Kidney epithelial cell (primary cell): ENCODE data around the gene JMJD1C. TPM values are rescaled to one million over a fixed set of nuclear protein-coding genes. Genes with fewer than 3 reads are reported as not detected.

Source experiments
- DNase-seq: peaks from one replicate; pipeline ENCODE4 v3.0.0-alpha.2; 2010; ENCODE audit warnings: low read depth
- H3K27me3 ChIP-seq: 2 replicates; pipeline ENCODE4 v1.6.0; 2011; ENCODE audit warnings: low read length; ENCODE audit not compliant: control insufficient read depth, insufficient read depth
- H3K36me3 ChIP-seq: 2 replicates; pipeline ENCODE4 v1.5.1; 2011; ENCODE audit warnings: low read length; ENCODE audit not compliant: control insufficient read depth, insufficient read depth
- H3K4me3 ChIP-seq: 2 replicates; pipeline ENCODE4 v1.5.1; 2011; ENCODE audit warnings: low read depth, mild to moderate bottlenecking, control low read depth, low read length
- total RNA-seq: library from RNA; depleted of rRNA; stranded (reverse); fragments of >200 nt; gene quantifications from 2 replicates; pipeline ENCODE4 v1.2.3, GENCODE V29; 2015
- TF ChIP-seq, protein P1 (sequence below): IDR thresholded peaks from 2 replicates; pipeline ENCODE4 v1.5.1; 2011; ENCODE audit warnings: mild to moderate bottlenecking, moderate library complexity, low read length, control low read depth, inconsistent platforms; ENCODE audit not compliant: insufficient read depth, poor library complexity, severe bottlenecking

Gene JMJD1C
- total RNA-seq, 1 donor from 2014 or later = 90.3 TPM

DNA sequence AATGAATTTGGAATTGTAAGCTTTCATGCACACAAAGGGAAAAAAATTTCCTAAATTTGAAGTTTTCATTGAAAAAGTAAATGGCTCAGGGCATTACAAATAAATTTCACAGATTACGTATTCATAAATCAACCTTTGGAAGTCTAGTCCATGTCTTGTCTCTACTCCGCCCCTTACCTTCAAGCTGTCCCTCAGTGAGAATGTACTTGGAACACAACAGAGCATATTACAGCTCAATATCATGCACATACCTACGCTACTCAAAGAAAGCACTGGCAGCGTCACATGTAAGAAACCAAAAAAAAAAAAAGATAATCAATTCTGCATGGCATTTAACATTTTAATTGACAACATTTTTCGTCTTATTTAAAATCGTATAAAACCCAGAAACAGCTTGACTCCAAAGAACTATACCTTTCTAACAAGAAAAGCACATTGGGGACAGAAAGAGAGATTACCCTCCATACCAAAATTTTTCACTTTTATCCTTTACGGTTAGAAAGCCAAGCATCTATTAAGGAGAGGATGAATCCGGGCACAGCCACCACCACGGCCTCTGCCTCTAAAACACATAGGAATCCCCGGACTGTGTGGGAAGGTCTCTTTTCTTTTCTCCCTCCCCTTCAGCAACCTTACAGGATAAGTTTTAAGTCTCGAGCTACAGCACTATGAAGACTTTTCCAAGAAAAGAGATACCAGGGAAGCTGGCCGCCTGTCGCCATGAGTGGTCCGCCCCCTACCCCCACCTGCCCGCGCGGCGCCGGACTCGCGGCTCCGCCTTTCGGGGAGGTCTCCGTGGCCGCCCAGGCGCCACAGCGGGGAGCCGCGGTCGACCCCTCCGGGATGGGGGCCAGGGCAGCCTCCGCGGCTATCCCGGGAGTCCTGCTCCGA lies 1.1 kb downstream of the JMJD1C start:
- TF ChIP-seq, protein P1, sequence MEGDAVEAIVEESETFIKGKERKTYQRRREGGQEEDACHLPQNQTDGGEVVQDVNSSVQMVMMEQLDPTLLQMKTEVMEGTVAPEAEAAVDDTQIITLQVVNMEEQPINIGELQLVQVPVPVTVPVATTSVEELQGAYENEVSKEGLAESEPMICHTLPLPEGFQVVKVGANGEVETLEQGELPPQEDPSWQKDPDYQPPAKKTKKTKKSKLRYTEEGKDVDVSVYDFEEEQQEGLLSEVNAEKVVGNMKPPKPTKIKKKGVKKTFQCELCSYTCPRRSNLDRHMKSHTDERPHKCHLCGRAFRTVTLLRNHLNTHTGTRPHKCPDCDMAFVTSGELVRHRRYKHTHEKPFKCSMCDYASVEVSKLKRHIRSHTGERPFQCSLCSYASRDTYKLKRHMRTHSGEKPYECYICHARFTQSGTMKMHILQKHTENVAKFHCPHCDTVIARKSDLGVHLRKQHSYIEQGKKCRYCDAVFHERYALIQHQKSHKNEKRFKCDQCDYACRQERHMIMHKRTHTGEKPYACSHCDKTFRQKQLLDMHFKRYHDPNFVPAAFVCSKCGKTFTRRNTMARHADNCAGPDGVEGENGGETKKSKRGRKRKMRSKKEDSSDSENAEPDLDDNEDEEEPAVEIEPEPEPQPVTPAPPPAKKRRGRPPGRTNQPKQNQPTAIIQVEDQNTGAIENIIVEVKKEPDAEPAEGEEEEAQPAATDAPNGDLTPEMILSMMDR = no peak
- peak overlapping the region; percentile 99 for H3K4me3 ChIP-seq
- no peaks in the 10 kb centered on the region for H3K27me3 ChIP-seq
- no peak for DNase-seq
- H3K36me3 ChIP-seq = no peaks in the 10 kb centered on the region

DNA sequence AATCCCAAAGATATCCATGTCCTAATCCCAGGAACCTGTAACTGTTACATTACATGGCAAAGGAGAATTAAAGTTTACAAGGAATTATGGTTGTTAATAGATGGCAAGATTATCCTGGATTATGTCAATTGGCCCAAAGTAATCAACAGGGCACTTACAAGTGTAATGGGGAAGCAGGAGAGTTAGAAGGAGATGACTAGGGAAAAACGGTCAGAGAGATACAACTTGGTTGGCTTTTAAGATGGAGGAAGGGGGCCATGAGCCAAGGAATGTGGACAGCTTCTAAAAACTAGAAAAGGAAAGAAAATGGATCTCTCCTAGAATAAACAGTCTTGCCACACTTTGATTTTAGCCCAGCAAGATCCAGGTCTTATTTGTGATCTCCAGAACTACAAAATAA lies 3.3 kb downstream of the JMJD1C start:
- DNase-seq = no peak
- no peak overlapping the region for H3K4me3 ChIP-seq
- TF ChIP-seq, protein P1 = no peak
- H3K36me3 ChIP-seq = no peaks in the 10 kb centered on the region
- no peaks in the 10 kb centered on the region for H3K27me3 ChIP-seq

DNA sequence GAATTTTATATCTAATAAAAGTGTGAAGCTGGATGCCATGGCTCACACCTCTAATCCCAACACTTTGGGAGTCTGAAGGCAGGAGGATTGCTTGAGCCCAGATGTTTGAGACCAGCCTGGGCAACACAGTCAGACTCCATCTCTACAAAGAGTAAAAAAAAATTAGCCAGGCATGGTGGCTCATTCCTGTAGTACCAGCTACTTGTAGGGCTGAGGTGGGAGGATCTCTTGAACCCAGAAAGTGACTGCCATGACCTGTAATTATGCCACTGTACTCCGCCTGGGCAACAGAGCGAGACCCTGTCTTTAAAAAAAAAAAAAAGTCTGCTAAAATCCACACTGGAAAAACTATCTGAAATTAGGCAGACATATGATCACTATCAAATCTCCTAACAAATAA lies 7.6 kb downstream of the JMJD1C start:
- no peaks in the 10 kb centered on the region for H3K27me3 ChIP-seq
- no peaks in the 10 kb centered on the region for H3K36me3 ChIP-seq
- DNase-seq = no peak
- H3K4me3 ChIP-seq = no peak overlapping the region
- TF ChIP-seq, protein P1 = no peak

DNA sequence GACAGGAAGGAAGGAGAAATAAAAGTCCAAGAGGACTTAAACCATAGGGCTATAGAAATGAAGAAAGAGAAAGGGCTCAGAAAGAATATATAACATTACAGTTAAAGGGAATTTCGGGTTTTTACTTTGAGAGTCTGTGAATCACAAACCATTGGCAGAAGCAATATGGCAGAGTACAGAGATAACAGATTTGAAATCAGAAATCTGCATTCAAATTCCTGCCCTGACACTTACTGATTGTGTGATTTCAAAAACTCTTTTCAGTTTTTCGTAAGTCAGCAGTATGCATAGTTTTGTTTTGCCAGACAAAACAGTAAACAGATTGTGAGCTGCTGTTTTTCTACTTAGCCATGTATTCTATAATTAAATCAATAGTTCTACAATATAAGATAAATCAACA lies 8.2 kb downstream of the JMJD1C start:
- Histone ChIP-seq H3K27me3 (no peaks in the 10 kb centered on the region), H3K36me3 (no peaks in the 10 kb centered on the region), H3K4me3 (no peak overlapping the region)
- TF ChIP-seq, protein P1 = no peak
- no peak for DNase-seq

DNA sequence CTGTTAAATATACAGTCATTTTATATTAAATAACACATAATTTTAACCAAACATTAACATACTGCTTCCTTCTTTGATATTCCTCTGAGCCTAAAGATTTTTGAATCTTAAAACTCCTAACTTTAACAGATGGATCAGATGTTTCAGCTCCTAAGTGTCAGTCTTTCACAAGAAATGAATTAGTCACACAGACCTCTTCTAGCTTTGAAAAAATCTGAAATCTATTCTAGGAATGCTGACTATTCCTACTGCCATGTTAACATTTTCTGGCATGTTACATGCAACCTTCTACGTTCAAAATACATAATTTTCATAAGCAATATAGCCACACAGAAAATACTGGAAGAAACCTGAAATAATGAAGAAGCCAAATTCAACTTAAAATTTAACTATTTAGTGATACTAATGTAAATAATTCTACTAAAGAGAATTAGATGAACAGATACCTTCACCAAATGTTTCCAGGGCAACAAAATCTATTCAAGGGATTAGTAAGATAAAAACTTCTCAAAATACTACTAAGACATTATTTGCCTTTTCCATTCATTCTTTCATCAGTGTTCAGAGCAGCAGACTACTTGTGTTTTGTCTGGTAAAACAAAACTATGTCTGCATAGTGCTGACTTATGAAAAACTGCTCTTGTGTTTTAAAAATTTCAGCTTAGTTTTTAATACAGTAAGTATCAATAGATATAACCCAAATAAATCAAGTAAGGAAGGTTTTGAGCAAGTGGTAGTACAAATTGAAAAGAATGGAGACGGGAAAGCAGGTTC lies 9.2 kb downstream of the JMJD1C start:
- DNase-seq = no peak
- no peaks in the 10 kb centered on the region for H3K36me3 ChIP-seq

More for the DNA sequence above, 9.2 kb downstream of the JMJD1C start:
- Histone ChIP-seq H3K4me3 (no peak overlapping the region), H3K27me3 (no peaks in the 10 kb centered on the region)
- TF ChIP-seq, protein P1 = no peak
